Activated naive CD8-positive, alpha-beta T cell treated with anti-CD3 and anti-CD28 coated beads, Interleukin-2, amount 10 ng/mL, durations not matched to agents 7 days and 5 days (primary cell): ENCODE data around the gene ARSB. TPM values are rescaled to one million over a fixed set of nuclear protein-coding genes. Genes with fewer than 3 reads are reported as not detected.

Source experiments
- ATAC-seq: fragments of 150-1000 bp; cut with Tn5 transposase; one replicate; pipeline ENCODE4 v1.10.0; 2021; ENCODE audit warnings: low read depth, moderate library complexity
- POLR2A ChIA-PET: fragments of 350-600 bp; sonication (Branson Sonifier 250); formaldehyde crosslinking; loops from one replicate; lab custom pipeline; 2021; ENCODE audit warnings: antibody characterized with exemption; lab: Charles Lee
- DNase-seq: peaks from one replicate; pipeline ENCODE4 v3.0.0; 2021
- H3K27ac Mint-ChIP-seq: one replicate; pipeline ENCODE4 v1.8.0; 2022; ENCODE audit warnings: mild to moderate bottlenecking, mixed read lengths
- H3K27me3 Mint-ChIP-seq: one replicate; pipeline ENCODE4 v1.8.0; 2022; ENCODE audit warnings: mild to moderate bottlenecking, moderate library complexity, mixed read lengths
- H3K36me3 Mint-ChIP-seq: one replicate; pipeline ENCODE4 v1.8.0; 2021; ENCODE audit warnings: mild to moderate bottlenecking, mixed read lengths
- H3K4me1 Mint-ChIP-seq: one replicate; pipeline ENCODE4 v1.8.0; 2021; ENCODE audit warnings: mixed read lengths
- H3K4me3 Mint-ChIP-seq: one replicate; pipeline ENCODE4 v1.8.0; 2022; ENCODE audit warnings: mild to moderate bottlenecking, moderate library complexity, mixed read lengths
- H3K9me3 Mint-ChIP-seq: one replicate; pipeline ENCODE4 v1.8.0; 2021; ENCODE audit warnings: mixed read lengths
- total RNA-seq, 2 experiments: library from RNA; stranded (reverse); gene quantifications; one replicate each; pipeline ENCODE4 v1.2.3, GENCODE V29; 2021

The ARSB gene
- total RNA-seq, 2 experiments from 2014 or later = 6.3 to 7.4 TPM

DNA sequence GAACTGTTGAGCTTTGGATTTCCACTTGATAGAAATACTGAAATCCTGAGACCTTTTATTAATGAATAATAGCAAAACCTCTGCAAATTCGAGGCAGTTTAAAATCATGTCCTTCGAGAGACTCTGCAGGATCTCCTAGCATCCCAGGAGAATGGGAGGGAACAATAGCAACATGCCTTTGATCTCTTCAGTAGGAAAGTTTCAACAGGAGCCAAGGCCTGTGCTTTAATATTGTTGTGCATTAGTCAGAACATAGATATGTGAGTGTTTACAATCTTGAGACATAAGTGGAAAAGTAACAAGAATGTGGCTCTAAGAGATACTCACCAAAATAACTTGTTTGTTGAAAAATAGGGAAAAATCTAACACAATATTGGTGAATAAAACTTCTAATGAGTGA lies 253.2 kb downstream of the ARSB start:
- DNase-seq = no peak
- Mint-ChIP-seq H3K4me3 (no peak overlapping the region), H3K4me1 (no peaks in the 10 kb centered on the region), H3K27ac (no peak overlapping the region), H3K9me3 (no peaks in the 10 kb centered on the region), H3K36me3 (no peaks in the 10 kb centered on the region), H3K27me3 (peaks cover 4% of the 10 kb centered on the region)
- no peak for ATAC-seq
- POLR2A ChIA-PET = no interaction called here

DNA sequence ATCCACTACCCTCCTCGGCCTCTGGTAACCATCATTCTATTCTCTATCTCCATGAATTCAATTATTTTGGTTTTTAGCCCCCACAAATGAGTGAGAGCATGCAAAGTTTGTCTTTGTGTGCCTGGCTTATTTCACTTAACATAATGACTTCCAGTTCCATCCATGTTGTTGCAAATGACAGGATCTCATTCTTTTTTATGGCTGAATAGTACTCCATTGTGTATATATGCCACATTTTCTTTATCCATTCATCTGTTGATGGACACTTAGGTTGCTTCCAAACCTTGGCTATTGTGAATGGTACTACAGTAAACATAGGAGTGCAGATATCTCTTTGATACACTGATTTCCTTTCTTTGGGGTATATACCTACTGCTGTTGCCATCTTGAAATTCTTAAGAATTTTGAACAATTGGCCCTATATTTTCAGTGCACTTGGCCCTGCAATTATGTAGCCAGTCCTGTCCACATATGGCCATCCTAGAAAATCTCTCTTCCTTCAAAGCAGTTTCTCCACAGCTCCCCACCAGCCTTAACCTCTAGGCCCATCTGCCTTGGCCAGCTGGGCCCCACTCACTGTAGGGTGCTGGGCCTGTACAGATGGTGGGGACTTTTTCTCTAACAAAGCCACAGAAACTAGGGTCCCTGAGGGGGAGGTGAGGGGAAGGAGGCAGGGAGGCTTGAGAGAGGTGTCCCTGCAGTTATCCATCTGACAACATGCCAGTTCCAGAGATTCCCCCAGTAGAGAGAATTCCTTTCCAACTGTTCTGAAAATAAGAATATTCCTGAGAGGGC lies 254.6 kb downstream of the ARSB start:
- ATAC-seq = no peak
- POLR2A ChIA-PET = no interaction called here
- H3K27ac Mint-ChIP-seq = no peak overlapping the region

DNA sequence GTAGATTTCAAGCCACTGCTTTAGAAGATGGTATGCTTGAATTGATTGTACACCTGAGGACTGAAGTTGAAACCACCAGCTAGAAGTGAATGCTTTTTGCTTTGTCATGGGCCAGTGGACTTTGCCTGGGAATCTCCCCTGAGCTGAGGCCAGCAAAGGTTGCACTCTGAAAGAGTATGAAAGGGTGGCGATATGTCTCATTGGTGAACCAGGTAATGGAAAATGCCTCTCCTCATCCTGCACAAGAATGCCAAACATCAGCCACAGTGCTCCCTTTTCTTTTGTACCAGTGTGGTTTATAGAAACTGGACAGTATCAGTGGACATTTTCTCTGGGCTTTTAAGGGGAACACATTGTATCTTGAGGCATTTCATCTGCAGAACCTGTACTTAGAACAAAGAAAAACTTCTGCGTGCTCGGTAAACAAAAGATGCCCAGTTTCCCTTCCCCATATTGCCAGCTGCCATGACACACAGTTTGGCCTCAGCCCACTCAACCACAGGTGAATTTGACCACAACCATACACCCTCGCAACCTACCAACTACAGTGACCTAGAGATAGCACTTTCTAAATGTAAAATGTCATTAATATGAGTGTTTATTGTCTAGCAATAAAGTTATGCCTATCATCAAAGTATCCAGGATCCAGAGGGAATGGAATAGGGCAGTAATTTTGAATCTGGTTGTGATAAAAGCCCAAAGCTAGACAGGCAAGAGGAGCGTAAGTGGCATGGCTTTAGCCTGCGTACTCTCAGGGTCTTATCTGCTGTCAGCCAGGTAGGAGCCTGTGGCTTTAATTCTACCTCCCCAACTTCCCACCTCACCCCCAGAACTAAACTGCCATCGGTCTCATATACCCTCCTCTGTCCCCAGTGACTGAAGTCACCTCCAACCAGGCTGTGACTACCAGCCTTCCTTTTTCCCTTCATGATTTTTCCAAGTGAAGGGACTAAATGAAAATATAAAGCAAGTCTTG lies 257.0 kb downstream of the ARSB start:
- H3K27ac Mint-ChIP-seq = no peak overlapping the region
- ATAC-seq = no peak
- H3K27me3 Mint-ChIP-seq = no peaks in the 10 kb centered on the region
- no peak for DNase-seq
- H3K36me3 Mint-ChIP-seq = no peaks in the 10 kb centered on the region
- no peak overlapping the region for H3K4me3 Mint-ChIP-seq
- H3K4me1 Mint-ChIP-seq = no peaks in the 10 kb centered on the region
- H3K9me3 Mint-ChIP-seq = no peaks in the 10 kb centered on the region
- POLR2A ChIA-PET = no interaction called here

More for the DNA sequence above, 254.6 kb downstream of the ARSB start:
- Mint-ChIP-seq H3K27me3 (no peaks in the 10 kb centered on the region), H3K4me3 (no peak overlapping the region), H3K36me3 (no peaks in the 10 kb centered on the region), H3K9me3 (no peaks in the 10 kb centered on the region), H3K4me1 (no peaks in the 10 kb centered on the region)
- no peak for DNase-seq

Other genes starting within 250 kb of the ARSB start
- gene DMGDH, start 84.4 kb upstream of the ARSB start, total RNA-seq = under 1 TPM in 1 of 2 experiments, not detected in 1; 0.67 TPM
- not detected for gene BHMT2, start 84.5 kb upstream of the ARSB start, total RNA-seq
- gene BHMT, start 126.5 kb upstream of the ARSB start, total RNA-seq = not detected